ENCODE results near the gene LAMA5.

Gene LAMA5

GRCh38 chr20:62300319-62300718 is 66.8 kb downstream of the LAMA5 start:
- no peak for DNase-seq (ENCODE audit: low spot score)

DNA sequence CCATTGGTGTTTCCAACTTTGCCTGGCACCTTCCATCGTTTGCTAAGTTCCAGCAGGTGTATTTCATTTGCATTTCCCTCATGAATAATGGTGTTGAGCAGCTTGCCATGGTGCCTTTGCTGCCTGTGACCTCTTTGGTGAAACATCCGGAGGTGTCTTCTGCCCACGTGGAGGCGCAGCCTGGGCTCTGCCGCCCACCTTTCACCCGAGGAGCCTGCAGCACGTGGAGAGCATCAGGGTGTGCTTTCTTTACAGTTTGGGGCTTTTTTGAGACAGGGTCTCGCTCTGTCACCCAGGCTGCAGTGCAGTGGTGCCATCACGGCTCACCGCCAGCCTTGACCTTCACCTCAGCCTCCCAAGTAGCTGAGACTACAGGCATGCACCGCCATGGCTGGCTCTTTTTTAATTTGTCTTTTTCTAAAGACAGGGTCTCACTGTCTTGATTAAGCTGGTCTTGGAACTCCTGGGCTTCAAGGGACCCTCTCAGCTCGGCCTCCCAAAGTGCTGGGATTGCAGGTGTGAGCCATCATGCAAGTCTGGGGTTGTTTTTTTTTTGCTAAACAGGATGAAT is 67.4 kb downstream of the LAMA5 start:
- no peak for DNase-seq (ENCODE audit: low spot score)

DNA sequence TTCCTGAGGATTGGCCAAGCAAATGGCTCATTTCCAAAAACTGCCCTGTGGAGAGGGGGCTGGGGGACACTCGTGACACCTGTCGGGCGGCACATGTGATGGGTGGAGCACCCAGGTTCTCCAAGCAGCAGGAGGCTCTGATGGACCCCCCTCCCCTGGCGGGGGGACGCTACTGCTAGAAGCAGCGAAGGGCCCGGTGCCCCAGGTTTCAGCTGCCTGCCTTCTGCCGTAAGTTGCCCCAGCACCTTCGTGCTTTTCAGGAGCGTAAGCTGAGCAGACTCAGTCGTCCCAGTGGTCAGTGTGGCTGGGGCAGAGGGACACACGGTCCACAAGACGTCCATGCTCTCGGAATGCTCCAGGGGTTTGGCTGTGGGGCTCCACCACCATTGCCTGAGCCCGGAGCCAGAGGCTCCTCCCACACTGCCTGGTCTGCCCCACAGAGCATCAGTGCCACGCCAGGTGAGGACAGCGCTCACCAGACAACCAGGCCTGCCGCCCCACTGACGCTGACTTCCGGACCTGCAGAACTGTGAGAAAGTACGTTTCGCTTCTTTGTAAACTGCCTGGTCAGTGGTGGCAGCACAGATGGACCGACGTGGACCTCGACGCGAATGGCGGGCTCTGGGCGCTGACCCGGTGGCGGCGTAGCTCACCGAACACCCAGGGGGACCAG is 68.4 kb downstream of the LAMA5 start:
- no peak for DNase-seq (ENCODE audit: low spot score)

DNA sequence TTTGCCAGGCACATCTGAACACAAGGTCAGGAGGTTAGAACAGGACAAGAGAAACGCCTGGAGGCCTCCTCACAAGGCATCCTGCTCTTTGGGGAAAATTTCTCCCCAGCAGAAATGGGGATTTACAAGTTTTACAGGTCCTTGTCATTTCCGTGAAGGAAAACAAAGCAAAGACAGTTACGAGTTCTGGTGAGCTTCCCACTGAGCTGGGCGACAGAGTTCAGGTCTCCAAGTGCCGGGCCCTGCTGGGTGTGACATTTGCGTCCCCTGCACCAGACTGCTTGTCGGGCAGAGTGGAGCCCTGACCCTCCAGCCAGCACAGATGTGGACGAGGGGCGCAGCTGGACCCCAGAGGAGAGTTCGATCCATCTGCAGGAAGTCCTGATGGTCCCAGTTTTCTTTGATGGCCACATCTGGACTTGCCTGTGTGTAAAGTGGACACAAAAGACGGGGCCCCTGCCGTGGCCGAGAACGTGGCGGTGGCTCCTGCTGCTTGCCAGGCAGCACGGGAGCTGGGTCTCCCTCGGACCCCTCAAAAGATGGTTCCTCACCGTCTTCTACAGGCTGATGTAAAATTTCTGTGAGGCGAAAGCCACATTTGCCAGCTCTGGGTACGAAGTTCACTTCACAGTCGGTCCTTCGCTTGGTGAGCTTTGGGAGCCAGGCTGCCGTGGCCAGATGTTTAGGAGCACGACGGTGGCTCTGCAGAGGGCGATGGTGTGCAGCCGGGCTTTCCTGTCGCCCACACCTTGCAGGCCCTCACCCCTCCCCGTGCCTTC is 69.5 kb downstream of the LAMA5 start:
- DNase-seq (ENCODE audit: low spot score) = no peak

- no peak for DNase-seq (ENCODE audit: low spot score)
Observed at GRCh38 chr20:62296724-62297448, 70.2 kb downstream of the LAMA5 start.

- no peak for DNase-seq (ENCODE audit: low spot score)
Observed at GRCh38 chr20:62294516-62294915, 72.6 kb downstream of the LAMA5 start.

GRCh38 chr20:62293946-62294345 is 73.2 kb downstream of the LAMA5 start:
- DNase-seq (ENCODE audit: low spot score) = no peak

DNA sequence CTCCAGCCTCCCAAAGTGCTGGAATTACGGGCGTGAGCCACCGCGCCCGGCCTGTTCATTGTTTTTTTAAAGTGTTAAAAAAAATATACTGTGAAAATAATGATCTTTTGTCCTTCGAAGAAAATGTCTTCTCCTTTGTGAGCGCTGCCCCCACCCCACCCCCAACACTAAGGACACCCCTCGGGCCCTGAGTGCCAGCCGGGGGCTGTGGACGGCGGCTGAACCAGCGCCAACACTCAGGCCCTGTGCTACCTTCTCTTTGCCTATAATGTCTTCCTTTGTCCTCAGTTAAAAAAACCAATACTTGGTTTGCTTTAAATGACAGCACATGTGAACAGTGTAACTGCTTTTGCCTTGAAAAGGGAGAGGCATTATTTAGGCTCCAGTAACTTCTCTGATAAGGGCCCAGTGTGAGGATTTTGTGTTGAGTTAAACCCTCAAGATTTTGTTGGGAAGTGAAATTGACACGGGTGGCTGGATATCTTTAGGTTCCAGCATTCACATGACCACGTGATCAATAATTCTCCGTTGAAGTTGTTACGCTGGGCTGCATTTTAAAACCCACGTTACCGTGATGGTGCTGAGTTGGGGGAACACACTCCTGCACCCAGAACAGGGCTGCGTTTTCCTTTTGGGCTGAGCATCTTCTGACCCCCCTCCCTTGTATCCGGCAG is 73.9 kb downstream of the LAMA5 start:
- no peak for DNase-seq (ENCODE audit: low spot score)

DNA sequence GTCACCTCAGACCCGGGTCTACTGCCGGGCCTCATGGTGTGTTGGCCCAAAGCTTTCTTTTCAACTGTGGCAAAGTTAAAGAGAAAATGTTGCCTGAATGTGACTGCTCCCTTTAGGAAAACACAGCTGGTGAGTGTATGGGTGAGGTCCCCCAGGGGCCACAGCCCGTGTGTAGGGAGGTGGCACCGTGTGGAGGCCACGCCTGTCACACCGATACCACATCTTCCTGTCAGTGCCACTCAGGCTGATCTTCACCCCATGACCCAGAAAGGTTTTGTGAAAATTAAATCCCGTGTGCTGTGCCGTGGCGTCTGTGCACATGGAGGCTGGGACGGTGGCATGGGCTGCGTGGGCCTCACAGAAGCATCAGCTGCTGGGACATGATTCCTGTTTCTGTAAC is 75.0 kb downstream of the LAMA5 start:
- no peak for DNase-seq (ENCODE audit: low spot score)

GRCh38 chr20:62291251-62292066 is 75.7 kb downstream of the LAMA5 start:
- DNase-seq (ENCODE audit: low spot score) = no peak

GRCh38 chr20:62289898-62290297 is 77.2 kb downstream of the LAMA5 start:
- no peak for DNase-seq (ENCODE audit: low spot score)

DNA sequence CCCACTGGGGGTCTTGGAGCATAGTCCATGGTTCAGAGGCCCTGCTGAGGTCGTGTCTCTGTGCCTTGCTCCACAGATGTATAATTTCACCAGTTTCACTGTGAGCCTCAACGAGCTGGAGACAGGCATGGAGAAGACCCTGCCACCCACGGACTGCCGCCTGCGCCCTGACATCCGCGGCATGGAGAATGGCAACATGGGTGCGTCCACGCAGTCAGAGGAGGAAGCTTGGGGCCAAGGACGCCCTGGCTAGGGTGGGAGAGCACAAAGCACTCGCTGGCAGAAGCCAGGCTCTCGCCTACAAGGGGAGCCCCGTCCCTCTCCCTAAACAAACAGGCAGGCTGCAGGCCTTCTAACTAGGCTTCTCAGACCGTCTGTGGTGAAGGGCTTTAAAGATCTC is 78.0 kb downstream of the LAMA5 start:
- DNase-seq (ENCODE audit: low spot score) = no peak

DNA sequence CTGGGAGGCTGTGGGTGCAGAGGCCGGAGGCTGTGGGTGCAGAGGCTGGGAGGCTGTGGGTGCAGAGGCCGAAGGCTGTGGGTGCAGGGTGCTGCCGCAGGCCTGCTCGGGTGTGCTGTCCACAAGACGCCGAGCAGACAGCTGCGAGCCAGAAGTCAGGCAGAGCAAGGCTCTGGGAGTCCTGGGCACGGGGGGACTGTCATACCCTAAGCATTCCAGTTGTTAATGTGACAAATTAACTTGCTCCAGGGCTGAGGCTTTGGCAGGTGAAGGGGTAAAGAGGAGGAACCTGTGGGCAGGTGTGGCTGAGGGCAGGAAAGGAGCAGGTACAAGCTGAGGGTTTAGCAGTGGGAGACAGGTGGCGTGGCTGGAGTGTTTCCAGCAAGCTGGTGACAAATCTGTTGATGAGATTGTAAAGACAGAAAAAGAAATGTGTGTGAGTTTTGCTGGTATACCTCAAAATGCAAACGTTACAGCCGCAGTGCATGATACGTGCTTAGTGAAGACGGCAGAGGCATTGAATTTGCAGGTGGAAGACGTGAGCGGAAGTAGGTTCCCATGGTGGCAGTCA is 78.5 kb downstream of the LAMA5 start:
- no peak for DNase-seq (ENCODE audit: low spot score)

- DNase-seq (ENCODE audit: low spot score) = no peak
Observed at GRCh38 chr20:62287759-62288534, 79.2 kb downstream of the LAMA5 start.

- no peak for DNase-seq (ENCODE audit: low spot score)
Observed at GRCh38 chr20:62287129-62287528, 80.0 kb downstream of the LAMA5 start.

- no peak for DNase-seq (ENCODE audit: low spot score)
Observed at GRCh38 chr20:62286493-62287064, 80.5 kb downstream of the LAMA5 start.

GRCh38 chr20:62285722-62286121 is 81.4 kb downstream of the LAMA5 start:
- no peak for DNase-seq (ENCODE audit: low spot score)

DNA sequence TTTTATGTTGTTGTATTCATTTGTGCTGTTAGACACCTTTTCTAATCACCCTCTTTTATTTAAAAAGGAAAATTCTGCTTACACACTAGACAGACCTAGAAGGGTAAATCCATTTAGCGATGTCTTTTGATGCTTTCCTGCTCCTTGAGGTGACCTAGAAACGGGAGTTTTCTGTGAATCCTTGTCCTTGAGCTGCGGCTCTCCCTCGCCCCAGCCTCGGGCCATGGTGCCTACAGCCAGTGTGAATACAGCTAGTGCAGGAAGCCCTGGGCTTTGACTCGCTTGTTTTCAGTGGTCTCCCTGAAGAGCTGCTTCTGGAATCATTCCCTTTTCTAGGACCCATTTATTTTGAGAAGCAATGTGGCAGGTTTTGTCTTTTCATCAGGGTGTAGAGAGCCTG is 82.0 kb downstream of the LAMA5 start:
- no peak for DNase-seq (ENCODE audit: low spot score)

GRCh38 chr20:62284448-62284847 is 82.7 kb downstream of the LAMA5 start:
- no peak for DNase-seq (ENCODE audit: low spot score)

Data from iPS-NIHi11 (cell line).